NCI-H128 (cell line): ENCODE results near the gene MARK3.

ENCODE experiments used
- DNase-seq: peaks from one replicate; lab custom pipeline; 2025; ENCODE audit not compliant: unreplicated experiment; lab: John Stamatoyannopoulos, UW

MARK3 gene

GRCh38 chr14:103535081-103535890 lies 150.1 kb downstream of the MARK3 start:
- DNase-seq, result no peak

GRCh38 chr14:103535891-103536565 lies 150.8 kb downstream of the MARK3 start:
- DNase-seq, result no peak

GRCh38 chr14:103536693-103537092 lies 151.5 kb downstream of the MARK3 start:
- DNase-seq, result no peak

GRCh38 chr14:103537175-103537990 lies 152.2 kb downstream of the MARK3 start:
- no peak for DNase-seq

- DNase-seq, result no peak
Measured at GRCh38 chr14:103538291-103539055, 153.3 kb downstream of the MARK3 start.

DNA sequence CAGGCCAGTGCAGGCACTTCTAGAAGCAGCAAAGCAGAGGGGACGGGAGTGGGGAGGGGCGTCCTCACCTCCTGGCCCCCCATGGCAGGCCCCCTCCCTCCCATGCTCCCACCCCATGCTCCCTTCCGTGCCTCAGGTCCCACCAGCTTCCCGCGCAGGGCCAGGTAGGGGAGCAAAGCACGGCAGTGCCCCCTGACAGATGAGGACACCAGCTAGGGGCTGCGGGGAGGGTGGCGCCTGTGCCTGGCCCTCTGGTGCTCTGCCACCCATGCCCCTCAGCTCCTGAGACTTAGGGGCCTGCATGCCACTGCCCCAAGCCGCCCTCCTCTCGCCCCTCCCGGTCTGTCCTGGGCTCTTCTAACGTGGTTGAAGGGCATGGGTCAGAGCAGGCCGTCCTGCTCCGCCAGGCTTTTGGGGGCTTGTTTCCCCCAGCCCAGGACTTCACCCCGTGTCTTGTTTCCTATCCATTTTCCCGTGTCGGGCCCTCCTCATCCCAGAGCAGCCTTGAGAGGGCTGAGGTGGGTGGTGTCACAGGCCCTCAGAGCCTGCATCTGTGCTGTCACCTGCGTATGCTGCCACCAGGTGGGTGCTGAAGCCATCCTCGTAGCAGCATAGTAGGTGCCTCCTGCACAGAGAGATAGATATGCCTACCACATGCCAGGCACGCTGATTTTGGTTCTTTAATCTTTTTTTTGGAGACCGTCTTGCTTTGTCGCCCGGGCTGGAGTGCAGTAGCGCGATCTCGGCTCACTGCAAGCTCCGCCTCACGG lies 154.0 kb downstream of the MARK3 start:
- no peak for DNase-seq

GRCh38 chr14:103540821-103541708 lies 155.8 kb downstream of the MARK3 start:
- no peak for DNase-seq

- no peak for DNase-seq
Measured at GRCh38 chr14:103541709-103542604, 156.7 kb downstream of the MARK3 start.

DNA sequence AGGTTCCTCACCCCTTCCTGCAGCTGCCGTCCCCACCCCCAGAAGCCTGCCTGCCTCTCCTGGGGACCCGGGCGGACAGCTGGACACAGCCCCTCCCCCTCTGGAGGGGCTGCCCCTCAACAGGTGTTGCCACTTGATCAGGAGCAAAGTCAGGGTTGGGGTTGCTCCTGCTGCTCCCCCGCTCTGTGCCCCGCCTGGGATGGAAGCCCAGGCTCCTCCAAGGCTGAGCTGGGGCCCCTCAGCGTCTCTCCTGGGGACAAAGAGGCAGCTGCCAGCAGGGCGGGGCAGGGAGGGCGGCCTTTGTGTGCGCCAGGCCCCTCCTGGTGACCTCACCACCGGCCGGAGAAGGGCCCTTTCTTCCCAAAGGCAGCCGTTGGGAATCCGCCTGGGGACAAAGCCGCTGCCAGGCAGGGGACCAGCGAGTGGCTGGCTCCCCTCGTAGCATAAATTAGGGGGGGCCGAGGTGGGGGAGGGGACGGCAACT lies 157.4 kb downstream of the MARK3 start:
- DNase-seq, result peak; percentile 52

GRCh38 chr14:103543140-103543539 lies 157.9 kb downstream of the MARK3 start:
- no peak for DNase-seq

GRCh38 chr14:103543721-103544387 lies 158.6 kb downstream of the MARK3 start:
- no peak for DNase-seq

GRCh38 chr14:103544388-103545218 lies 159.4 kb downstream of the MARK3 start:
- DNase-seq, result no peak

DNA sequence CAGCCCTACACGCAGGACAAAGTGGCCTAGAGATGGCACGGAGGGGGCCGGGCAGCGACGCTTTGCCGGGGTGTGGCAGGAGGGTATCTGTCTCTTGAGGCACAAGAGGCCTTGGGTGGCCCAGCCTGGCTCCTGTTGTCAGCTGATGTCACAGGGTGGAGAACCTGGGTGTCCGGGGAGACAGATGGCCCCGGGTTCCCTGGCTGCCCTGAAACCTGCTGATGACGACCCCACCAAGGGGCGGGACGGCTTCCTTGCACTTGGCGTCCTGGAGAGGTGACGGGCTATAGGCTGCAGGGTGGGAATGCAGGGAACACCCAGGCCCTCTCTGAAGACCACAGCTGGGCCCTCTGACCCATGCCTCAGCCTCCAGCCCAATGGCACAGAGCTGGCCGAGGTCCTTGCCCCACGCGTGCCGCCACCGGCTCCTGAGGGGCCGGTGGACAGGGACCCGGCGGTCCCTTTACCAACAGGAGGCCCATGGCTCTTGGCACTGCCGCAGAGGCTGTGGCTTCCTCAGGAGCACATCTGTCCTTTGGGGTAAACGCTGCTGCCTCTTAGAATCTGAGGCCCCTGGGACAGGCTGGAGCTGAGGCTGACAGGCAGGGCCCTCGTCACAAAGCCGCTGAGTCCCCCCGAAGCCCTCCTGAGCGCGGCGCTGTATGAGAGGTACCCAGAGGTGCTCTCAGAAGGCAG lies 160.2 kb downstream of the MARK3 start:
- DNase-seq, result no peak

- DNase-seq, result no peak
Measured at GRCh38 chr14:103545915-103546651, 160.9 kb downstream of the MARK3 start.
